ENCODE data around the gene MRPS2.
"Not testable (repeated sequence)": the region's sequence is repeated elsewhere in the genome, so short reads cannot be mapped to it uniquely, and the experiment has no call there.

DNA sequence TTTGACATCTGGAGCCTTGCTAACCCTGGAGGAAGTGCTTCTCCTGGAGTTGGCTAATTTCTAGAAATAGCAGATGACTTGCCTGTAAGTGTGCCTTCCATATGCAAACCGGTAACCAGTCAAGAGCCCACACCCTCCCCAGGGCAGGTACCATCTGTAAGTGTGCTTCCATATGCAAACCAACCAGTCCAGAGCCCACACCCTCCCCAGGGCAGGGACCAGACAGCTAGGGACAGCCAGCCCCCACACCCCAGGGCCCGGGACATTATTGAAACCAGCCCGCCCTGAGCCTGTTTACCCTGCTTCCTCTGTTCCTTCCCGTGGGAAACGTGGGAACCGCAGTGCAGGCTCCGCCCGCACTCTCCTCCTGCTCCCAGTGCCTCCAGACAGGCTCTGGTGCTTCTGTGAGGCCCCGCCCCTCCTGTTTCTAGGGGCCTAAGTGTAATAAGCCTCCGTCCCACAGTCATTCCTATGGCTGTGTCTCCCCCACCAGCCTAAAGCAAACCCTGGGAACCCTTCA is 33.8 kb downstream of the MRPS2 start:
- not testable (repeated sequence) for TF ChIP-seq CTCF (IDR thresholded peaks at IDR 0.05; ENCODE audit: poor library complexity); EZH2 (IDR thresholded peaks at IDR 0.05; ENCODE audit: borderline replicate concordance); EZH2phosphoT487 (IDR thresholded peaks at IDR 0.05; ENCODE audit: low read depth, severe bottlenecking, unreplicated experiment)
